ENCODE measurements around the gene SLC7A1. TPM values are rescaled to one million over a fixed set of nuclear protein-coding genes. Genes with fewer than 3 reads are reported as not detected.

SLC7A1 gene
- total and polyA plus RNA-seq, 2 experiments from 2014 or later: 6.0 to 13.6 TPM

DNA sequence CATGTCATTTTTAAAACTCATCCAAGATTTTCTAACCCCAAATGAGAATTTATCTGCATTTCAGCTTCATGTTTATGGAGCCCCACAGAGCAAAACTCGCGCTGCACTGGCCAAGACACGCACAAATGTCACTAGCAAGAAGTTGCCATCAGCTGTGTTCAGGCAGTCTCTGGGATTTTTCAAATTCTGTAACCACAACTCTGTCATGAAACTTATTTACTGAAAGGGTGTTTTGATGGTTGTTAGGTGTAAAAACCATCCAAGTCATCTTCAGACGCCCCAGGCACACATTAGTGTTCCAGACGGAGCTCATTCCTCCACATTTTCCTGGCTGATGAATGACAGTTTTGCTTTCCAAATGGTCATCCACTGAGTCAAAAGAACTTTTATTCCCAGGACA, 63.4 kb downstream of the SLC7A1 start:
- H3K4me3 ChIP-seq: no peak overlapping the region
- TF ChIP-seq, protein P1, sequence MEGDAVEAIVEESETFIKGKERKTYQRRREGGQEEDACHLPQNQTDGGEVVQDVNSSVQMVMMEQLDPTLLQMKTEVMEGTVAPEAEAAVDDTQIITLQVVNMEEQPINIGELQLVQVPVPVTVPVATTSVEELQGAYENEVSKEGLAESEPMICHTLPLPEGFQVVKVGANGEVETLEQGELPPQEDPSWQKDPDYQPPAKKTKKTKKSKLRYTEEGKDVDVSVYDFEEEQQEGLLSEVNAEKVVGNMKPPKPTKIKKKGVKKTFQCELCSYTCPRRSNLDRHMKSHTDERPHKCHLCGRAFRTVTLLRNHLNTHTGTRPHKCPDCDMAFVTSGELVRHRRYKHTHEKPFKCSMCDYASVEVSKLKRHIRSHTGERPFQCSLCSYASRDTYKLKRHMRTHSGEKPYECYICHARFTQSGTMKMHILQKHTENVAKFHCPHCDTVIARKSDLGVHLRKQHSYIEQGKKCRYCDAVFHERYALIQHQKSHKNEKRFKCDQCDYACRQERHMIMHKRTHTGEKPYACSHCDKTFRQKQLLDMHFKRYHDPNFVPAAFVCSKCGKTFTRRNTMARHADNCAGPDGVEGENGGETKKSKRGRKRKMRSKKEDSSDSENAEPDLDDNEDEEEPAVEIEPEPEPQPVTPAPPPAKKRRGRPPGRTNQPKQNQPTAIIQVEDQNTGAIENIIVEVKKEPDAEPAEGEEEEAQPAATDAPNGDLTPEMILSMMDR (IDR thresholded peaks at IDR 0.05; ENCODE audit: low read depth, low read length): no peak
- H3K9me3 ChIP-seq (ENCODE audit: low read depth): no peaks in the 10 kb centered on the region
- H3K36me3 ChIP-seq: peaks cover 26% of the 10 kb centered on the region
- H3K27me3 ChIP-seq: no peaks in the 10 kb centered on the region
- no peaks in the 10 kb centered on the region for H3K4me1 ChIP-seq (ENCODE audit: low read depth)
- no peak for DNase-seq (ENCODE audit: low read depth in 1 of 2, low spot score in 1 of 2)
- no peak overlapping the region for H3K27ac ChIP-seq

DNA sequence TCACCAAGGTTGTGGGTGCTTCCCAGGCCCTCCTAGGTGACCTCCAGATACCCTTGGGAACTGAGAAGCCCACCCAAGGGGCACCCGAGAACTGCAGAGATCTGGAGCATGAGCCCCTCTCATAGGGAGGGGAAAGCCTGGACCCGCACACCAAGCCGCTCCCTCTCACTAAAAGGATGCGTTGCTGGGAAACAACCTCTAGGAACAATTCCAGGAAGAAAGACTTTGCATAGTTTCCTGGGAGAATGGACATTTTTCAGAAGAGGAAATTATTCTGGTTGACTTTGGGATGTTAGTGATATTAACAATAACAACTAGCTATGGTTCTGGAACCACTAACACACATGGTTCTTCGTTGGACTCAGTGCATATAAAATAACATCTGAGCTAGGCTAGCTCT, 64.6 kb downstream of the SLC7A1 start:
- no peak for DNase-seq (ENCODE audit: low read depth in 1 of 2, low spot score in 1 of 2)
- no peaks in the 10 kb centered on the region for H3K4me1 ChIP-seq (ENCODE audit: low read depth)
- H3K4me3 ChIP-seq: no peak overlapping the region
- H3K36me3 ChIP-seq: peaks cover 26% of the 10 kb centered on the region
- H3K27me3 ChIP-seq: no peaks in the 10 kb centered on the region
- no peak overlapping the region for H3K27ac ChIP-seq
- TF ChIP-seq, protein P1 (IDR thresholded peaks at IDR 0.05; ENCODE audit: low read depth, low read length): no peak
- H3K9me3 ChIP-seq (ENCODE audit: low read depth): no peaks in the 10 kb centered on the region

DNA sequence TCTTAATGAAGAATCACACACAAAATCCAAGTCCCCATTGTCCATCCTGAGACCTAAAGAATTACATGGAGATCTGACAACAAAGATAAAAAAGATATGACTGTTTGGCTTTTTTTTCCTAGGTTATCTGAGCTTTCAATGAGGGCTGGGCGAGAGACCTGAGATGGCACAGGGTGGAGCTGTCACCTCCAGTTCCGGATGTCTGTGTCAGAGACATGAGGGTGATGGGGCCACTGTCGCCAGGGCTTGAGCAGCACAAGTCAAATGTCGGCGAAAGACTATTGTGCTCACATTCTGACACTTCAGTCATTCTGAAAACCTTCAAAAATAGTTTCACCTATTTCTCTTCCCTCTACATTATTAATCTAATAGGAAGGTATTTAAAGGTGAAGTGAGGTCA, 65.7 kb downstream of the SLC7A1 start:
- Histone ChIP-seq H3K9me3 (ENCODE audit: low read depth) (no peaks in the 10 kb centered on the region), H3K4me1 (ENCODE audit: low read depth) (no peaks in the 10 kb centered on the region), H3K27me3 (no peaks in the 10 kb centered on the region), H3K4me3 (no peak overlapping the region), H3K27ac (no peak overlapping the region), H3K36me3 (peaks cover 23% of the 10 kb centered on the region)
- TF ChIP-seq, protein P1 (IDR thresholded peaks at IDR 0.05; ENCODE audit: low read depth, low read length): no peak
- no peak for DNase-seq (ENCODE audit: low read depth in 1 of 2, low spot score in 1 of 2)

DNA sequence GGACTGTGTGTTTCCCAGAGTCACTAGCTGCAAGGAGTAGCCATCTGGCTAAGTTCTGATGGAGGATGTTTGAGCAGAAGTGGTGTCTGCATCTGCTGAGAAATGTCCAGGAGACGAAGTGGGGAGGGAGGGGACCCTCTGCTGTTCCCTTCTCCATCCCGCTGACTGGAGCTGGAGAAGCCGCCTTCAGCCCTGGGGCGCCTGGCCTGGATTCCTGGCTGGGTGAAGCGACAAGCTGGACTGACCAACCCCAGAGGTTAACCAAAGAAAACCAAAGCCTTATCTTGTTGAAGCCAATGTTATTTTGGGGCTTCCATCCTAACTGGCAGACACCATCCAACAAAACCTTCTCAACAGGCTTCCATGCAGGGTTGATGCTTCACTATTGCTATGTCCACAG, 67.6 kb downstream of the SLC7A1 start:
- H3K36me3 ChIP-seq: peaks cover 23% of the 10 kb centered on the region
- H3K4me3 ChIP-seq: no peak overlapping the region
- H3K9me3 ChIP-seq (ENCODE audit: low read depth): no peaks in the 10 kb centered on the region
- H3K27ac ChIP-seq: no peak overlapping the region
- no peaks in the 10 kb centered on the region for H3K4me1 ChIP-seq (ENCODE audit: low read depth)
- no peaks in the 10 kb centered on the region for H3K27me3 ChIP-seq
- no peak for DNase-seq (ENCODE audit: low read depth in 1 of 2, low spot score in 1 of 2)
- TF ChIP-seq, protein P1 (IDR thresholded peaks at IDR 0.05; ENCODE audit: low read depth, low read length): no peak

DNA sequence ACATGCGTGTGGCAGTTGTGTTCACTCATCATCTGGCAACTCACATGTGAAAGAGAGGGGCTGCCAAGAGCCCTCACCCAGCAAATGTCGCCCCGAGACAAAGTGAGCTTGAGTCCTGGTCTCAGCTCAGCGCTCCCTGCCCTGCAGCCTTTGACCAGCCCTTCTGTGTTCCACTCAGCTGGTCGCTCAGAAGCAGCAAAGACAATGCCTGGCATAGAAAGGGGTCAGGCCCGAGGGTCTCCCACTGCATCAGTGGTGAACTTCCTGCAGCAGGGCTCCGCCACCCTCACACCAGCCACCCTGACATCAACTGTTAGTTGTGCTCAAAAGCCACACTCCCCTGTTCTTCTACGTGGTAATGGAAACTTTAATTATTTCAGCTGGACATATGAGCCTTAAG, 68.0 kb downstream of the SLC7A1 start:
- no peaks in the 10 kb centered on the region for H3K9me3 ChIP-seq (ENCODE audit: low read depth)
- DNase-seq (ENCODE audit: low read depth in 1 of 2, low spot score in 1 of 2): no peak
- H3K27ac ChIP-seq: no peak overlapping the region
- peaks cover 19% of the 10 kb centered on the region for H3K36me3 ChIP-seq
- TF ChIP-seq, protein P1 (IDR thresholded peaks at IDR 0.05; ENCODE audit: low read depth, low read length): no peak
- no peaks in the 10 kb centered on the region for H3K27me3 ChIP-seq
- H3K4me3 ChIP-seq: no peak overlapping the region
- H3K4me1 ChIP-seq (ENCODE audit: low read depth): no peaks in the 10 kb centered on the region

DNA sequence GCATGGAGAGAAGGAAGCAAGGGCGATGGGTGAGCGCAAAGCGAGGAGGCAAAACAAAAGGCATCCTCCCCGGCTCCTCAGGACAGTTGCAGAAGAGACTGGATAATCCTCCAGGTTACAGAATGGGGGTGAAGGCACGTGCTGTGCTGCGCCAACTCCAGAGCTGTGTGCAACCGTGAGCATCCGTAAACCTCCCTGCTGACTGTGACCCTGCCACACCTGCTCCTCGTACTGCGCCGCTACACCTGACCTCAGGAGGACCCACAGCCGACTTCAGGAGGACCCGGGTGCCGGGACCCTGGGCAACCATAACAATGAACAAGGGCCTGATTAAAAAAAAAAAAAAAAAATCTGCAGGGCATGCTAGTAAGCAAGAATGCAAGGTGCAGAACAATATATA, 68.7 kb downstream of the SLC7A1 start:
- H3K27me3 ChIP-seq: no peaks in the 10 kb centered on the region
- H3K36me3 ChIP-seq: peaks cover 13% of the 10 kb centered on the region

More for the DNA sequence above, 68.7 kb downstream of the SLC7A1 start:
- H3K9me3 ChIP-seq (ENCODE audit: low read depth): no peaks in the 10 kb centered on the region
- DNase-seq (ENCODE audit: low read depth in 1 of 2, low spot score in 1 of 2): no peak
- no peak overlapping the region for H3K4me3 ChIP-seq
- H3K4me1 ChIP-seq (ENCODE audit: low read depth): no peaks in the 10 kb centered on the region
- TF ChIP-seq, protein P1 (IDR thresholded peaks at IDR 0.05; ENCODE audit: low read depth, low read length): no peak
- no peak overlapping the region for H3K27ac ChIP-seq

Data from cardiac muscle cell (in vitro differentiated cells and primary cell).